ENCODE measurements around the gene TNFSF13B. TPM values are rescaled to one million over a fixed set of nuclear protein-coding genes. Genes with fewer than 3 reads are reported as not detected.

The TNFSF13B gene
- total and polyA plus RNA-seq, 2 donors (not counting 3 experiments of a cell fraction or from before 2014, with no cell fraction given) = 0.18 to 1.2 TPM

GRCh38 chr13:108223687-108224503 is 45.6 kb upstream of the TNFSF13B start:
- Histone ChIP-seq H3K9me1 (replicated peaks; ENCODE audit: control insufficient read depth, extremely low read depth, insufficient read depth, low read length) (no peaks in the 10 kb centered on the region), H4K20me1 (replicated peaks; ENCODE audit: control insufficient read depth, extremely low read depth, insufficient read depth, low read length) (peaks cover 7% of the 10 kb centered on the region), H2AFZ (ENCODE audit: low read depth, low read length) (no peak overlapping the region), H3K9me3 (replicated peaks; ENCODE audit: control insufficient read depth, insufficient read depth, low read length) (no peaks in the 10 kb centered on the region), H3K36me3 (ENCODE audit: control insufficient read depth in 2 of 2, extremely low read depth in 1 of 2, insufficient read depth in 2 of 2, low read length in 2 of 2) (no peaks in the 10 kb centered on the region), H3K9ac (replicated peaks; ENCODE audit: extremely low read depth, insufficient read depth, low read length) (no peak overlapping the region), H3K4me3 (replicated peaks in 1 of 3; ENCODE audit: insufficient read depth in 1 of 3, low read depth in 1 of 3, low read length in 3 of 3) (no peak overlapping the region), H3K4me1 (ENCODE audit: control insufficient read depth, extremely low read depth, insufficient read depth, low read length) (peaks cover 7% of the 10 kb centered on the region), H3K79me2 (ENCODE audit: control insufficient read depth, insufficient read depth, low read length) (peaks cover 67% of the 10 kb centered on the region), H3K4me2 (ENCODE audit: insufficient read depth, low read length) (no peak overlapping the region), H3K27ac (ENCODE audit: insufficient read depth, low read depth, low read length) (no peak overlapping the region), H3K27me3 (ENCODE audit: control insufficient read depth in 2 of 2, insufficient read depth in 2 of 2, low read length in 2 of 2) (no peaks in the 10 kb centered on the region)
- intact Hi-C loops (cut with micrococcal nuclease) (no loop called here), dilution Hi-C loops (cut with MboI; ENCODE audit: extremely low pct_ligation_motif_present, low sequenced_read_pairs) (no loop called here)
- CTCF ChIA-PET = interaction anchor here (0.7 to 1.0 kb wide), 4 partner anchors 11 to 691 kb away, joined by 3 to 4 read pairs (median 3); no protein-coding TSS in a partner anchor
- TF ChIP-seq JUN (IDR thresholded peaks at IDR 0.05; ENCODE audit: borderline replicate concordance, insufficient read depth, insufficient read length, low read depth) = no peak
- TF ChIP-seq POLR2A (IDR thresholded peaks at IDR 0.05; ENCODE audit: low read depth, low read length) = no peak
- TF ChIP-seq CTCF (IDR thresholded peaks at IDR 0.05; ENCODE audit: extremely low read depth in 1 of 2, insufficient read depth in 1 of 2, low read depth in 1 of 2, low read length in 2 of 2) = no peak
- no peak for TF ChIP-seq EZH2 (IDR thresholded peaks at IDR 0.05; ENCODE audit: borderline replicate concordance, low read depth, low read length, severe bottlenecking)
- no peak for TF ChIP-seq MYC (IDR thresholded peaks at IDR 0.05; ENCODE audit: low read depth, low read length)
- DNase-seq (ENCODE audit: low read depth, low spot score) (no peak), FAIRE-seq (no peak)
- no TSS peak for BruUV-seq (replicated peaks)
- POLR2A ChIA-PET = no interaction called here

- ChIA-PET POLR2A (no interaction called here), CTCF (no interaction called here)
- intact Hi-C loops (cut with micrococcal nuclease) (no loop called here), dilution Hi-C loops (cut with MboI; ENCODE audit: extremely low pct_ligation_motif_present, low sequenced_read_pairs) (no loop called here)
- no peaks in the 10 kb centered on the region for H3K4me1 ChIP-seq (ENCODE audit: control insufficient read depth, extremely low read depth, insufficient read depth, low read length)
- no peaks in the 10 kb centered on the region for H3K9me3 ChIP-seq (replicated peaks; ENCODE audit: control insufficient read depth, insufficient read depth, low read length)
- no TSS peak for BruUV-seq (replicated peaks)
- no peak overlapping the region for H2AFZ ChIP-seq (ENCODE audit: low read depth, low read length)
- H3K4me2 ChIP-seq (ENCODE audit: insufficient read depth, low read length) = no peak overlapping the region
- no peaks in the 10 kb centered on the region for H3K27me3 ChIP-seq (ENCODE audit: control insufficient read depth in 2 of 2, insufficient read depth in 2 of 2, low read length in 2 of 2)
- H4K20me1 ChIP-seq (replicated peaks; ENCODE audit: control insufficient read depth, extremely low read depth, insufficient read depth, low read length) = peaks cover 9% of the 10 kb centered on the region
- no peaks in the 10 kb centered on the region for H3K9me1 ChIP-seq (replicated peaks; ENCODE audit: control insufficient read depth, extremely low read depth, insufficient read depth, low read length)
- no peak overlapping the region for H3K27ac ChIP-seq (ENCODE audit: insufficient read depth, low read depth, low read length)
- FAIRE-seq (no peak), DNase-seq (ENCODE audit: low read depth, low spot score) (no peak)
- TF ChIP-seq POLR2A (IDR thresholded peaks at IDR 0.05; ENCODE audit: low read depth, low read length) (no peak), EZH2 (IDR thresholded peaks at IDR 0.05; ENCODE audit: borderline replicate concordance, low read depth, low read length, severe bottlenecking) (no peak)
- no peak overlapping the region for H3K9ac ChIP-seq (replicated peaks; ENCODE audit: extremely low read depth, insufficient read depth, low read length)
- H3K79me2 ChIP-seq (ENCODE audit: control insufficient read depth, insufficient read depth, low read length) = peaks cover 59% of the 10 kb centered on the region
- no peak overlapping the region for H3K4me3 ChIP-seq (replicated peaks in 1 of 3; ENCODE audit: insufficient read depth in 1 of 3, low read depth in 1 of 3, low read length in 3 of 3)
- no peaks in the 10 kb centered on the region for H3K36me3 ChIP-seq (ENCODE audit: control insufficient read depth in 2 of 2, extremely low read depth in 1 of 2, insufficient read depth in 2 of 2, low read length in 2 of 2)
Measured at GRCh38 chr13:108225440-108225839, 44.1 kb upstream of the TNFSF13B start.
